ENCODE data around the gene TASP1.

TASP1 gene

DNA sequence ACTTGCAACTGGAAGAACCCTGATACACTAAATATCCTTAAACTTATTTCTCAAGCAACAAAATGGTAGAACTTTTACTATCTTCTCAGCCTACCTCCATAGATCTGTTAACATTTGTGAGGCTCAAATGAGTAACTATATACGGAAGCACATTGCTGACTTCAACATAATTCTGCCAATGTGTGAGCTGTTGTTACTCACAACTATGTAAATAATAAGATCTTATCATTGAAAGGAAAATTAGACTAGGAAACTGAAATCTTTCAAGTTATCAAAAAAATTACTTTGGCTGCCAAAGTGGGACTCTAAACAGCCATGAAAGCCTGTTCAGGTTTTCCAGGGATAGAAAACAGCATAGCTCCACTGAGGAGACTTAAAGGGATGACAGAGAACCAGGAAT is 40.2 kb upstream of the TASP1 start:
- no peak for DNase-seq (ENCODE audit: low read depth, low spot score)
- TF ChIP-seq SUZ12 (IDR thresholded peaks at IDR 0.05; ENCODE audit: extremely low read depth, insufficient read depth, insufficient read length), result no peak
- TF ChIP-seq YY1 (IDR thresholded peaks at IDR 0.05; ENCODE audit: insufficient read depth, insufficient read length), result no peak
- TF ChIP-seq ZNF274 (IDR thresholded peaks at IDR 0.05; ENCODE audit: low read depth, low read length), result no peak
- H3K27me3 ChIP-seq (ENCODE audit: insufficient read depth, insufficient read length), result no peaks in the 10 kb centered on the region

DNA sequence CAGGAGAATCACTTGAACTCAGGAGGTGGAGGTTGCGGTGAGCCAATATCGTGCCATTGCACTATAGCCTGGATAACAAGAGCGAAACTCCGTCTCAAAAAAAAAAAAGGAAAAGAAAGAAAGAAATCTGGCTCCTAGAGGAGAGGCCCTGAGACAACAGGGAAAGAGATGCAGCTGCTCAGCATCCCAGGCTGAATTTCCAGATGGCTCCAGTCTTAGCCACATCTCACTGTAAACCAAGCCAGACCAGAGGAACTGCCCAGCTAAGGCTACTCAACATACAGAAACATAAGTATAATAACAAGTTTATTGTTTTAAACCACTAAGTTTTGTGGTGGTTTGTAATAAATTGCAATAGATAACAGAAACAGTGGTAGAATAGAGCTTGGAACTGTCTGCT is 38.5 kb upstream of the TASP1 start:
- TF ChIP-seq SUZ12 (IDR thresholded peaks at IDR 0.05; ENCODE audit: extremely low read depth, insufficient read depth, insufficient read length), result no peak
- TF ChIP-seq YY1 (IDR thresholded peaks at IDR 0.05; ENCODE audit: insufficient read depth, insufficient read length), result no peak
- no peak for TF ChIP-seq ZNF274 (IDR thresholded peaks at IDR 0.05; ENCODE audit: low read depth, low read length)
- H3K9me3 ChIP-seq (ENCODE audit: insufficient read depth, low read length), result no peaks in the 10 kb centered on the region
- no peaks in the 10 kb centered on the region for H3K27me3 ChIP-seq (ENCODE audit: insufficient read depth, insufficient read length)
- H3K36me3 ChIP-seq (ENCODE audit: insufficient read depth, insufficient read length, low read length), result no peaks in the 10 kb centered on the region
- DNase-seq (ENCODE audit: low read depth, low spot score), result no peak
- H3K4me3 ChIP-seq (ENCODE audit: insufficient read length, low read depth), result no peak overlapping the region
- no peak overlapping the region for H3K9ac ChIP-seq (ENCODE audit: insufficient read length, low read depth)
- no peaks in the 10 kb centered on the region for H3K4me1 ChIP-seq (ENCODE audit: insufficient read depth, insufficient read length)

More for the DNA sequence above, 40.2 kb upstream of the TASP1 start:
- H3K4me1 ChIP-seq (ENCODE audit: insufficient read depth, insufficient read length), result no peaks in the 10 kb centered on the region
- H3K4me3 ChIP-seq (ENCODE audit: insufficient read length, low read depth), result no peak overlapping the region
- no peak overlapping the region for H3K9ac ChIP-seq (ENCODE audit: insufficient read length, low read depth)
- no peaks in the 10 kb centered on the region for H3K9me3 ChIP-seq (ENCODE audit: insufficient read depth, low read length)
- no peaks in the 10 kb centered on the region for H3K36me3 ChIP-seq (ENCODE audit: insufficient read depth, insufficient read length, low read length)

DNA sequence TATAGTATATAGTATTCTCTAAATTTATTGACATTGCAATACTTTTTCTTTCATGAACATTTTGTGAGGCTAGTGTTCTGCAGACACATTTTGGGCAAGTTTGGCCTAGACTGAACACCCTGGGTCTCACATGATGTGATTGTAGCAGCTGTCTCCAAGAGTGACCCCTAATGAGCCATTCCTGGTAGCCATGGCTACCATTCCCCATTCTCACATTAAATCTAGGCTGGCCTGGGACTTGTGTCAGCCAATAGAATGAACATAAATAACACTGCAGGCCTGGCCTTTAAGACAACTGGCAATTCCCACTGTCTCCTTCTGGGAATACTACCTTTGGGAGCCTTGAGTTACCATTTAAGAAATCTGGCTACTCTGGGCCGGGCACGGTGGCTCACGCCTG is 38.0 kb upstream of the TASP1 start:
- Histone ChIP-seq H3K4me3 (ENCODE audit: insufficient read length, low read depth) (no peak overlapping the region), H3K27me3 (ENCODE audit: insufficient read depth, insufficient read length) (no peaks in the 10 kb centered on the region), H3K9ac (ENCODE audit: insufficient read length, low read depth) (no peak overlapping the region), H3K9me3 (ENCODE audit: insufficient read depth, low read length) (no peaks in the 10 kb centered on the region), H3K4me1 (ENCODE audit: insufficient read depth, insufficient read length) (no peaks in the 10 kb centered on the region), H3K36me3 (ENCODE audit: insufficient read depth, insufficient read length, low read length) (no peaks in the 10 kb centered on the region)
- TF ChIP-seq SUZ12 (IDR thresholded peaks at IDR 0.05; ENCODE audit: extremely low read depth, insufficient read depth, insufficient read length) (no peak), ZNF274 (IDR thresholded peaks at IDR 0.05; ENCODE audit: low read depth, low read length) (no peak), YY1 (IDR thresholded peaks at IDR 0.05; ENCODE audit: insufficient read depth, insufficient read length) (no peak)
- no peak for DNase-seq (ENCODE audit: low read depth, low spot score)

DNA sequence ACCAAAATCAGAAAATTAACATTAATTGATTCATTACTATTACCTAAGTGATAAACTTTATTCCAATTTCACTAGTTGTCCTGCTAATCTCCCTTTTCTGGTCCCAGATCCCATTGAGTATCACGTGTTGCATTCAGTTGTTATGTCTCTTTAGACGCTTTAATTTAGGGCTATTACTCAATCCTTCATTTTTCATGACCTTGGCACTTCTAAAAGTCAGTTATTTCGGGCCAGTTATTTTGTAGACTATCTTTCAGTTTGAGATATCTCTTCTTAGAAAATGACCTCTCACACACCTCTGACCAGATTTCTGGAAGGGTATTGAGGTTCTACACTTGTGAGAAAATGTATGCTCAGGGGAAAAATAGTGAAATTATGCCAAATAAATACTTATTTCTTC is 34.0 kb upstream of the TASP1 start:
- no peak overlapping the region for H3K4me3 ChIP-seq (ENCODE audit: insufficient read length, low read depth)
- no peak for TF ChIP-seq SUZ12 (IDR thresholded peaks at IDR 0.05; ENCODE audit: extremely low read depth, insufficient read depth, insufficient read length)
- H3K9me3 ChIP-seq (ENCODE audit: insufficient read depth, low read length), result no peaks in the 10 kb centered on the region
- H3K27me3 ChIP-seq (ENCODE audit: insufficient read depth, insufficient read length), result no peaks in the 10 kb centered on the region
- H3K9ac ChIP-seq (ENCODE audit: insufficient read length, low read depth), result no peak overlapping the region
- no peaks in the 10 kb centered on the region for H3K36me3 ChIP-seq (ENCODE audit: insufficient read depth, insufficient read length, low read length)
- DNase-seq (ENCODE audit: low read depth, low spot score), result no peak
- H3K4me1 ChIP-seq (ENCODE audit: insufficient read depth, insufficient read length), result no peaks in the 10 kb centered on the region

DNA sequence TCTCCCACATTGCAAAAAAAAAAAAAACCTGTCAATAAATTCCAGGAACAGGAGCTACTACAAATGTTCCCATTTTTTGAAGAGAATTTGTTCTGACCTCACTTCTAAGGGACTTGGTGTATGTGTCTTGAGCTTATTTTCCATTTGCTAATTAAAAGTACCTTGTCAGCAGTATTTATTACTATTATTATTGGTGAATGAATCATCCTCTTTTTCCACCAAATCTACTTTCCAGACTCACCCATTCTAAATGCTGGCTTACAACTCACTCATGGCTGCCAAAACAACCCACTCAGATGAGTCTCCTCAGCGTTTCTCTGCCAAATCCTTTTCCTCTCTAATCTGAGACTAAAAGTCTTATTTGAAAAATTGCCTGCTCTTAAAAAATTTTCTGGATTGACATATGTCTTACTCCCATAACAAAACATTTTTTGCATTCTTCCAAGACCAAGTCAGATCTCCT is 33.2 kb upstream of the TASP1 start:
- no peaks in the 10 kb centered on the region for H3K9me3 ChIP-seq (ENCODE audit: insufficient read depth, low read length)
- TF ChIP-seq YY1 (IDR thresholded peaks at IDR 0.05; ENCODE audit: insufficient read depth, insufficient read length), result no peak
- no peak for TF ChIP-seq SUZ12 (IDR thresholded peaks at IDR 0.05; ENCODE audit: extremely low read depth, insufficient read depth, insufficient read length)
- no peak for TF ChIP-seq ZNF274 (IDR thresholded peaks at IDR 0.05; ENCODE audit: low read depth, low read length)
- no peaks in the 10 kb centered on the region for H3K27me3 ChIP-seq (ENCODE audit: insufficient read depth, insufficient read length)
- no peak for DNase-seq (ENCODE audit: low read depth, low spot score)
- H3K4me3 ChIP-seq (ENCODE audit: insufficient read length, low read depth), result no peak overlapping the region
- no peaks in the 10 kb centered on the region for H3K36me3 ChIP-seq (ENCODE audit: insufficient read depth, insufficient read length, low read length)
- no peak overlapping the region for H3K9ac ChIP-seq (ENCODE audit: insufficient read length, low read depth)
- H3K4me1 ChIP-seq (ENCODE audit: insufficient read depth, insufficient read length), result no peaks in the 10 kb centered on the region

DNA sequence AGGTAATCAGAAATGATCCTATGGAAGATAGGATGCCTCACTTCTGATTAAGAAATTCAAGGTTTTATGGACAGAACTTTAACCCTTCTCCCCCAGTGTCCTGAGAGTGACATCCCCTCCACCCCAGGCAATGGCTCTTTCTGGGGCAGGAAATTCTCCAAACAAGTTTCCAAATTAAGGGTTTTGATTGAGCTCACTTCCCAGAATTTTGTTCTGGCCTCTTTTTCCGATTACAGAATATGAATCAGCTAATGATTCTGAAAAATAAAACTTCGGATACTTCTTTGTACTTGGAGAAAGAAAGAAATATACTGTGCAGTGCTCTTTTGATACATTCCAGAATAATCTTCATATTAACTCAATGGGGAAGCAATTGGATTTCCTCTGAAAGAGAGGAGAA is 32.8 kb upstream of the TASP1 start:
- Histone ChIP-seq H3K9ac (ENCODE audit: insufficient read length, low read depth) (no peak overlapping the region), H3K9me3 (ENCODE audit: insufficient read depth, low read length) (no peaks in the 10 kb centered on the region), H3K27me3 (ENCODE audit: insufficient read depth, insufficient read length) (no peaks in the 10 kb centered on the region), H3K4me1 (ENCODE audit: insufficient read depth, insufficient read length) (no peaks in the 10 kb centered on the region), H3K4me3 (ENCODE audit: insufficient read length, low read depth) (no peak overlapping the region), H3K36me3 (ENCODE audit: insufficient read depth, insufficient read length, low read length) (no peaks in the 10 kb centered on the region)
- no peak for DNase-seq (ENCODE audit: low read depth, low spot score)
- TF ChIP-seq SUZ12 (IDR thresholded peaks at IDR 0.05; ENCODE audit: extremely low read depth, insufficient read depth, insufficient read length), result no peak
- TF ChIP-seq YY1 (IDR thresholded peaks at IDR 0.05; ENCODE audit: insufficient read depth, insufficient read length), result no peak
- no peak for TF ChIP-seq ZNF274 (IDR thresholded peaks at IDR 0.05; ENCODE audit: low read depth, low read length)

DNA sequence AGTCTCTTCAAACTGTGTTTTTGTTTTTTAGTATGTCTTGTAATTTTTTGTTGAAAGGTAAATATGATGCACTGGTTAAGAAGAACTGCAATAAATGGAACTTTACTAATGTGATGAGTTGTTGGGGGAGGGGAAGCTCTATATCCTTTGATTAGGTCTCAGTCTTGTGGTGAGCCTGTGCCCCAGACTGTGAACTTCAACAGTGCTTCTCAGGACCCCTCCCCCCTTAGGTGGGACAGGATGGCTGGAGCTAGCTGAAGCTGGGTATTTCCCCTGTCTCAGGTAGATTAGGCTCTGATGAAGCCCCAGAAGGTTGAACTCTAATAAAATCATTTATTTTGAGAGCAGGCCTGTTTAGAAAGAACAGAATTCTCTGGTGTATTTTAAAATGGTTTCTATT is 31.4 kb upstream of the TASP1 start:
- no peak for DNase-seq (ENCODE audit: low read depth, low spot score)

More for the DNA sequence above, 31.4 kb upstream of the TASP1 start:
- Histone ChIP-seq H3K4me1 (ENCODE audit: insufficient read depth, insufficient read length) (no peaks in the 10 kb centered on the region), H3K9ac (ENCODE audit: insufficient read length, low read depth) (no peak overlapping the region), H3K36me3 (ENCODE audit: insufficient read depth, insufficient read length, low read length) (no peaks in the 10 kb centered on the region), H3K4me3 (ENCODE audit: insufficient read length, low read depth) (no peak overlapping the region), H3K9me3 (ENCODE audit: insufficient read depth, low read length) (no peaks in the 10 kb centered on the region), H3K27me3 (ENCODE audit: insufficient read depth, insufficient read length) (no peaks in the 10 kb centered on the region)
- TF ChIP-seq SUZ12 (IDR thresholded peaks at IDR 0.05; ENCODE audit: extremely low read depth, insufficient read depth, insufficient read length), result no peak
- no peak for TF ChIP-seq ZNF274 (IDR thresholded peaks at IDR 0.05; ENCODE audit: low read depth, low read length)
- TF ChIP-seq YY1 (IDR thresholded peaks at IDR 0.05; ENCODE audit: insufficient read depth, insufficient read length), result no peak

Data from NT2/D1 (cell line).